Measurements from ENCODE around the gene CCDC60.

CCDC60 gene

DNA sequence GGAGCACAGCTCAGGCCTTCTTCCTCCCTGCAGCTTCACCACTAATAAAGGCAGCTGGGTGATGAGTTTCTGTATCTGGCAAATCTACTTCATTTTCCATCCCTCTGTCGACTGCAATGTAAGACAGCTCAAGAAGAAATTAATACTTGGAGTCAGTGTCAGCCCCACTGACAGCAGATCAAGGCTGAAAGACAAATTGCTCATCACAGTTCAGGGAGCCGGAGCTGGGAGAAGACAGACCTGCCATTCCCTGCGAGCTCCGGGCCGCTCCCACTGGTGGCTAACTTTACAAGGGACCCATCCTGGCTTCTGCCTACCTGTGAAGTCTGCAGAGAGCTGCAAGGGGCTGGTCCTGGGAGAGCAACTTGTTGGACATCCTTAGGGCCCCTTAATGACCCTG is 49.8 kb downstream of the CCDC60 start:
- DNase-seq (ENCODE audit: low read depth in 2 of 2): no peak

DNA sequence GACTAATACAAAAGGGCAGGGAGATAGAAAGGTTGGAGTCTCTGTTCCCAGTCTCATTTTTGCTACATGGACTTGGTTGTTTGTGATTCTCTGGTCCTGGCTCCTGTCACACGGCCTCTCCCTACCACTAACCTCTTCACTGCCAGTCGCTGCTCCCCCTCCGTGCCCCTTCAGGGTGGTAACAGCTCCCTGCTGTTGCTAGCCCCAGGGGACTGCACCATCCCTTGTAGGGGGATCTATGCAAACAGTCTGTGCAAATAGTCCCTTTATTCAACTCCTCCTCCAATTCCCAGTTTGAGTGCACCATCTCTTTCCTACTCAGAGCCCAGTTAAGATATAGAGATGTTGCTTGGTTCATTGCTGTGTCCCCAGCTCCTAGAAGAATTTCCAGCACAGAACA is 51.1 kb downstream of the CCDC60 start:
- DNase-seq (ENCODE audit: low read depth in 2 of 2): no peak

DNA sequence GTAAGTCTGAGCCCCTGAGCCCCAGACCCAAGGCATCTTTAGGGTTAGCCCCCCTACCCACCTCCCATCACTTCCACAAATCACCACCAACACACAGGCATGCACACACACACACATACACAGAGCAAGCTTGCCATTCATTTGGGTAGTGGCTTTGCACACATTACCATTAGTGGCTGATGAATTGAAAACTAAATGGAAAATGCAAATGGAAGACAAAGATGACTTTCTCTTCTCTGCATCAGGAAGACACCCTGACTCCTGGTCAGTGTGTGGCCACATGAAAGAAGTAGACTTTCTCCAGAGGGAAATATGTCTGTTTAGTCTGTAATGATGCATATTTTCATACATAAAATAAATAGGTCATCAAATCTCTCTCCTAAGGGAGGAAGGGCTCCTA is 55.2 kb downstream of the CCDC60 start:
- DNase-seq (ENCODE audit: low read depth in 2 of 2): no peak

DNA sequence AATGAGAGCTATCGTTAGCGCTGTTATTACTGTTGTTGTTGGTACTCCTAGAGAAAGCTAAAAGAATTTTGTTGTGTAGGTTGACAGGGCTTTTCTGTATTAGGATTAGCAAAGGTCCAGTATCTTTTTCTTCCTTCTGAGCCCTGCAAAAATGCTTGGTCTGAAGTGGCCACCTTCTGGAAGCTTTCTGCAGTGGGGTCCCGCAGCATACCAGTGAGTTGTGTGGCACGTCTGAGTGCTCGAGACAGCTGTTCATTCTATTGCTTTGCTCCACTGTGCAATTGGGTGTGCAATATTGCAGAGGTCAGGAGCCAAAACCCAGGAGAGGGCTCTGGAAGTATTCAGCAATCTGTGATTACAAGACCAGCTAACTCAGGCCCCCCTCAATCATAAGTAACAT is 57.1 kb downstream of the CCDC60 start:
- DNase-seq (ENCODE audit: low read depth in 2 of 2): no peak

DNA sequence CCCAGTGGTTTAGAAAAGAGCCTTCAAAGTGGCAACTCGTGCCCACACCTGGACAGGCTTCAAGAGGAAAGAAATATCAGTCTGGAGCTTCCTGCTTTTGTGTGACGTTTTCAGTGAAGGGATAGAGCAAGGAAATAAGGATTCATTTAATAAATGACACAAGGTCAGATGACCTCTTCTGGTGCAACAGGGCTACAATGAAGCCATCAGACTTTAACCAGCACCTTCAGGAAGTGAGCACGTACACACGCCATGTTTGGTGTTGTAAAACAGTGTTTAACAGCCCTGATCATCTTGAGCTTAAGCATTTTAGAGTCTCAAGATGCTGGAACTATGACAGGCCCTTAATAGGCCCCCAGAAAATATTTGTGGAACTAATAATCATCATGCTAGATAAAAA is 59.1 kb downstream of the CCDC60 start:
- DNase-seq (ENCODE audit: low read depth in 2 of 2): no peak

DNA sequence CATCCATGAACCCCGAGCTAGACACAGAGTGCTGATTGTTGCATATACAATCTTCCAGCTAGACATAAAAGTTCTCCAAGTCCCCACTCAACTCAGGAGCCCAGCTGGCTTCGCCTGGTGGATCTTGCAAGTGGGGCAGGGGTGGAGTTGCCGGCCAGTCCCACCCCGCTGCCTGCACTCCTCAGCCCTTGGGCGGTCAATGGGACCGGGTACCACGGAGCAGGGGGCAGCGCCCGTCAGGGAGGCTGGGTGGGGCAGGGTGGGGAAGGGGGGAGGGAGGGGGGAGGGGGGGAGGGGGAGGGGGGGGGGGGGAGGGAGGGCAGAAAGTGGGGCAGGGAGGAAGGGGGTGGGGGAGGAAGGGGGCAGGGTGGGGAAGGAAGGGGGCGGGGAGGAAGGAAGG is 63.0 kb downstream of the CCDC60 start:
- DNase-seq (ENCODE audit: low read depth in 2 of 2): no peak

DNA sequence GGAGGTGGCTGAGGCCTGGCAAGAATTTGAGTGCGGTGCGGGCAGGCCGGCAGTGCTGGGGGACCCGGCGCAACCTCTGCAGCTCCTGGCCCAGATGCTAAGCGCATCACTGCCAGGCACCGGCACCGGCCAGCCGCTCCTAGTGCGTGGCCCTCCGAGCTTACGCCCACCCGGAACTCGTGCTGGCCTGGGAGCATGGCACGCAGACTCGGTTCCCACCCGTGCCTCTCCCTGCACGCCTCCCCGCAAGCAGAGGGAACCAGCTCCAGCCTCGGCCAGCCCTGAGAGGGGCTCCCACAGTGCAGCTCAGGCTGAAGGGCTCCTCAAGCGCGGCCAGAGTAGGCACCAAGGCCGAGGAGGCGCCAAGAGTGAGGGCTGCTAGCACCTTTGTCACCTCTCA is 63.7 kb downstream of the CCDC60 start:
- DNase-seq (ENCODE audit: low read depth in 2 of 2): no peak

DNA sequence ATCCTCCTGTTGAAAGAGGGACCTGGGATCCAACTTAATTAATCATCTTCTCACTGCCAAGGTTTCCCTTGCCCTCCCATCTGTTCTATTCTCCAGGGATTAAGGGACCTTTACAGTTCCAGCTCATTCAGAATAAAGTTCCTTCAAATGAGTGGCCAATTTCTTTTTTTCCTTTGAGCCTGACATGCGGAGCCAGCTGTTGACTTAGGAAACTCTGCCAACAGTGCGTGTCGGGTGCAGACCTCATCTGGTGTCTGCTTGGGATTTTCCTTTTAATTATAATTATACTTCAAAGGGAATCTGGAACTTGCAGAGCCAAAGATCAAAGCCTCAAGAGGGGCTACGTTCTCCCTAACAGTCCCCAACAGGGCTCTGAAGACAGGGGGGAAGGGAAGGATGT is 64.8 kb downstream of the CCDC60 start:
- no peak for DNase-seq (ENCODE audit: low read depth in 2 of 2)

DNA sequence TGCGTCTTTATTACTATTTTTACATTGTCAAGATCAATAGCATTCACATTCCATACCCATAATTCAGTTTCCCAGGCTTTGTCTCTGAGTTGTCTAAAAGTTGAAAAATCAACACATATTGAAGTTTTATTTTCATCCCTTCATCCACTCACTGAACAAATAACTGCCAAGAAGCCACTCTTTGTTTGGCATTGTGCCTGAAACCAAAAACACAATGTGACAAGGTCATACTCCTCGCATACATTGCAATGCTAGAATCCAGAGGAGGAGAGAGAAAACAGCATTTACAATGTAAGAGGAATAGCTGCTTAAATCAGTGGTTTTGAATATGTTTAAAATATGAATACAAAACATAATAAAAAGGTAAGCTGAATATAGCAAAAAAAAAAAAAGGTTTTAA is 71.8 kb downstream of the CCDC60 start:
- DNase-seq (ENCODE audit: low read depth in 2 of 2): no peak

DNA sequence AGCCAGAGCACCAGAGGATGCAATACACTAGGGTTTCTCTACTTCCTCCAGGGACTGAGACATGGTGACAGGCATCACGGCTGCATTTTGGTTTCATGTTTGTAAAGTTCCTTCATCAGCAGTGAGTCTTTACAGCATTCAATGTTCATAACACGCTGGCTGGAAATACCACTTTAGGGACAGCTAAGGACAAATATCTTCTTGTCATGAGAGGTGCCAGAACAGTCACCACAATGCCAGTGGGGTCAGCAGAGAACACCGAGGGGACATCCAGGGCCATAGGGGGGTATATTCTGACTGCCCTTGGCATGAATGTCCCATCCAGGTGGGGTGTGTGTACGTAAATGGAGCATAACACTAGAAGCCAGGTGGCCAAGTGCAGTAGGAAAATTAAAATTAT is 72.3 kb downstream of the CCDC60 start:
- DNase-seq (ENCODE audit: low read depth in 2 of 2): no peak

DNA sequence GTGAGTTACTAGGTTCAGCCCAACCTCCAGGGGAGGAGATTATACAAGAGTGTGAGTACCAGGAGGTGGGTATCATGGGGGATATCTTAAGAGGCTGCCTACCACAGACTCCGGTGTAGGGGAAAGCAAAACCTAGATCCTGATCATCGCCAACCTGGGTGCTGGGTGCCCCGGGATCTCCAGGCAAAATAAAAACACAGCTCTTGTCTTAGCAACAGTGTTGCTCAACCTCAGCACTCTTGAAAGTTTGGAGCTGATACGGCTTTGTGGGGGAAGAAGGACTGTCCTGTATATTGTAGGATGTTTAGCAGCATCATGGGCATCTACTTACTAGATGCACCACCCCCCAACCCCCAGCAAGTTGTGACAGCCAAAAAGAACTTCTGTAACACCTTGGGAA is 74.5 kb downstream of the CCDC60 start:
- no peak for DNase-seq (ENCODE audit: low read depth in 2 of 2)

DNA sequence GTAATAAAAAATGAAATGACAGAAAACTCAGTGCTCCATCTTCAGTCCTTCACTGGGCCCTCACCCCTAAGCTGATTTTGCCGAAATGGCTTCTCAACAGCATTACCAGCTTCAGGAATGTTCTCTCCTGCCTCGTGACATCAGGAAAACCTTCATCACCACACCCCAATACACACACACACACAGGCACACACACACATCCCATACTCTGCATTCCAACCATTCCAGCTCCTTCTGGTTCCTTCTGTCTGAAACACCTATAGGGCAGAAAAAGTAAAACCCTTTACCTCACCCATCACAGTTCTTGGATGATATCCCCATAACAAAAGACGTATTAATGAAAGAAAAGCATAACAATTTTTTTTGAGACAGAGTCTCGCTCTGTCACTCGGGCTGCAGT is 75.9 kb downstream of the CCDC60 start:
- DNase-seq (ENCODE audit: low read depth in 2 of 2): no peak

DNA sequence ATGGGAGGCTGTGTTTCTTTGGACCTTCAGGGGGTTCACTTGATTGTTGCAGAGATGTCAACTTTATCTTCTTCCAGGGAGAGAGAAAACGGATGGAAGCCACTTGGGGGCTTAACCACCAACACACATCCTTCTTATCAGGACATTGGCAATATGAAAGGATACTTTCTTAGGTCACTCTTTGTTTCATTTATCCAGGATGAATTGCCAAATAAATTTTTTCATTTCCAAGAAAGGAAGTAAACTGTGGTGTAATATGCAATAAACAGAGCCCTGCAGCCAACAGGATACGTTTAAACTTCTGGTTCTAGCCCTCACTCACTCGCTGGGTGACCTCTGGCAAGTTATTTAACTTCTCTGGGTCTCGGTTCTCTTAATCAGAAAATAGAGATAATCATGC is 77.8 kb downstream of the CCDC60 start:
- DNase-seq (ENCODE audit: low read depth in 2 of 2): no peak

DNA sequence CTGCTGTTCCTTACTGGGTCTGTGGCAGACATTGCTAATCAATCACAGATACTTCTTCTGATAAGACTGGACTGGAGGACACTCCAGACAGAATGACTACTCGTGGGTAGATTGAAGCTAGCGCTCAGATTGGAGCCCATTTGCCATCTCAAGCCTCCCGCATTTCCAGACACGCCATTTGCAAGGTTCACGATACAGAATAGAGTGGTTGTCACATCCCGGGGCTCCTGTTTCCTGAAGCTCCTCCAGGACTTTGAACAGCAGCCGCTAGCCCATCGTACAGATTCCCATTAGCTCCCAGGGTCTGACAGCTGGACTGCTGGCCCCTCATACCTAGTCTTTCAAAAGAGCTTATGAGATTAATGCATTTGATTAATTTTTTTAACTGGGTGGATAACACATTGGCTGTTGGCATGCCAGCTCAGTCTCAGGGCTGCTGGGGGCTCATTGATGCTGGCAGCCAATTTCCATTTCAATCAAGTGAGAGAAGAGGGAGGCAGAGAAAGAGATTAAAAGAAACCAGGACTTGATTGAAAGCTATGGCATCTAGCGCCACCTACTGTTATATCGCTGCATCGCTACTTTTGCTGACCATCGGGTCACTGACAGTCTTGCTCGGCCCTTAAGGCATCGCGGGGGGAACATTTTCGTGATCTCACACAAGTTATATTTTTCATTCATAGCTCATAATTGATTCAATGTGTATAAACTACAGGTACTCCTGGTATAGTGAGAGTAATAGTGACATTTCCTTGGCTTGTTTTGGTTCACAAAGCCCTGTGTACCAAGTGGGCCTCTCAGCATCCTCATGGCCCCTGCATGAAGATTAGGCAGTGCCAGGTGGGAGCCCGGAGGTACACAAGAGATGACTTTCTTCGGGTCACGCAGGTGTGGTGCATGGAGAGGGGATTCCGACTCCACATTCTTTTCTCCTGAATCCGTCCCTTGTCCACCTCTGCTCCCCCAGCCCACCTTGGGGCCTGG is 78.6 kb downstream of the CCDC60 start:
- DNase-seq (ENCODE audit: low read depth in 2 of 2): peak; percentile 10 to 23

DNA sequence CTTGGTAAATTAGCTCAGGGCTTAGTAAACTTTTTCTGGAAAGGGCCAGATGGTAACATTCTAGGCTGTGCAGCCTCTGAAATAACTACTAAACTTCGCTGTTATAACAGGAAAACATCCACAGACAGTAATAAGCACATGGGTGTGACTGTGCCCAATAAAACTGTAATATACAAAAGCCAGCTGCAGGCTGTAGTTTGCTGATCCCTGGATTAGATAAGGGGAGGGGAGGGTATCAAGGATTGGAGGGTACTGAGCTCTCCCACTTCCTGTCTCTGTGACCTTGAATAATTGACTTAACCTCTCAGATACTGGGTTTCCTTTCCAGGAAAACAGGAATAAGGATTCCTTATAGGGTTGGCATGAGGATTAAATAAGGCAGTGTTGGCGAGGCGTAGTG is 81.2 kb downstream of the CCDC60 start:
- DNase-seq (ENCODE audit: low read depth in 2 of 2): no peak

DNA sequence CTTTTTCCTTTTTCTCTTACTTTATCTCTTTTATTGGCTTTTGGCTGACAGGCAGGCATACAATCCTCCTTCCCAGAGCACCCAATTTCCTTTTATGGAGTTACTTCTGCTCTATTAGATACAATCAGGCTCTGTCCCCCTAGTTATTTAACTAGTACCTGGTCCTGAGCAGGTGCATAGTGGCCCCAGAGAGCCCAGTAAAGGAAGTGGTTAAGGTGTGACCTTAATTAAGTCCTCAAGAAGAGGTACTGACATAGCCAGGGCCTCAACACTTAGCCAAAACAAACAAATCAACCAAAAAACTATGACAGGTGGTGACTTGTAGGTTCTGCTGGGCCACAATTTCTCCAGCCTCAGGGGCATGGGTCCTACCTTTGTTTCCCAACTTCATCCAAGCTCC is 82.9 kb downstream of the CCDC60 start:
- DNase-seq (ENCODE audit: low read depth in 2 of 2): no peak

DNA sequence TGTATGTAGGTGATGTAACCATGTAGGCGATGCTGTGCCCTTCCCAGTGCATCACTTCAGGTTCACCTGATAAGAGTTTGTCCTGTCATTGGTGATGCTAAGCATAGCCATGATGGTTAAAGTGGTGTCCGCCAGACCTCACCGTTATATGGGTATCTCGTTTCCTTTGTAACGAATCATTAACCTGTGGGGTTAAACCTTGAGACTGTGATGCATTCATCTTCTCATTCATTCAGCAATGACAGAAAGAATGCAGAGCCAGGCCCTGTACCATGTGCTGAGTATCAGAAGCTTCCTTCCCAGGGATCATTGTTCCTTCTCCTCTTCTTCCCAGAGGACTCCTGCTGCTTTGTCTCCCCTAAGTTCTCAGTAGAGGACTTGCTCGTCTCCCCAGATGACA is 84.9 kb downstream of the CCDC60 start:
- DNase-seq (ENCODE audit: low read depth in 2 of 2): no peak

DNA sequence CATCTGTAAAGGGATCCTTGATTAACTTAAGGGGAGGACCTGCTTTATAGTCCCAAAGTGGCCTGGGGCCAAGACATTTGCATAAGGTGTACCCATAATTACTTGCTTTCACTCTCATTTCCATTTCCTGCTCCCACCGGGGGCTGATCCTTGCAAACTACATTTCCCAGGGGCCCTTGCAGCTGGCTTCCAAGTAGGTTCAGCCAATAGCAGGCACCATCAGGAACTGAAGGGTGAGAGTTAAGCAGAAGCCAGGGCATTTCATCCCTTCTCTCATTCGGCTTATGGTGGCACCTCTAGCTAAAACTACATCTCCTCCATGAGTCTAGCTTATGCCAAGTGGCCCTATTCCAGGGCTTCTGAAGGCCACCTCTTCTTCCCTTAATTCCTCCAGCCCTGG is 88.8 kb downstream of the CCDC60 start:
- no peak for DNase-seq (ENCODE audit: low read depth in 2 of 2)

DNA sequence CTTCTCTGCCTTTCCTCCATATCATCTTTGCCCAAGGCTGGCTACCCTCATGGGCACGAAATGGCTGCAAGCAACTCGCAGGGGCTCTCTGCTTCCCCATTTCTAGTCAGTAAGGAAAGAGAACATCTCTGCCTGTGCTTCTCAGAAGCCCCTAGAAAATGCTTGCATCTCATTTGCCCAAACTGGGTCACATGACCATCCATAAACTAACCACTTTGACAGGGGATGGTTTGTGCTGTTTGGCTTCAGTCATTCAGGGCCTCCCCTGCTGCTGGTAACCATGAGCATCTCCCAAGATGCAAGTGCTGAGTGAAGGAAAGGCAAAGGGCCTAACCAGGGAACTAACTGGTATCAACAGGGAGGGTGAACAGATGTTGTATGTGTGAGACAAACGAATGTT is 91.1 kb downstream of the CCDC60 start:
- no peak for DNase-seq (ENCODE audit: low read depth in 2 of 2)

DNA sequence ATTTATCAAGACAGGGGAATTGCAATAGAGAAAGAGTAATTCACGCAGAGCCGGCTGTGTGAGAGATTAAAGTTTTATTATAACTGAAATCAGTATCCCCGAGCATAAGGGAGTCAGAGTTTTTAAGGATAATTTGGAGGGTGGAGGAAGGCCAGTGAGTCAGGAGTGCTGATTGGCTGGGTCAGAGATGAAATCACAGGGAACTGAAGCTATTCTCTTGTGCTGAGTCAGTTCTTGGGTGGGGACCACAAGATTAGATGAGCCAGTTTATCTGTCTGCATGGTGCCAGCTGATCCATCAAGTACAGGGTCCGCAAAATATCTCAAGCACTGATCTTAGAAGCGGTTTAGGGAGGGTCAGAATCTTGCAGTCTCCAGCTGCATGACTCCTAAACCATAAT is 96.6 kb downstream of the CCDC60 start:
- DNase-seq (ENCODE audit: low read depth in 2 of 2): no peak

DNA sequence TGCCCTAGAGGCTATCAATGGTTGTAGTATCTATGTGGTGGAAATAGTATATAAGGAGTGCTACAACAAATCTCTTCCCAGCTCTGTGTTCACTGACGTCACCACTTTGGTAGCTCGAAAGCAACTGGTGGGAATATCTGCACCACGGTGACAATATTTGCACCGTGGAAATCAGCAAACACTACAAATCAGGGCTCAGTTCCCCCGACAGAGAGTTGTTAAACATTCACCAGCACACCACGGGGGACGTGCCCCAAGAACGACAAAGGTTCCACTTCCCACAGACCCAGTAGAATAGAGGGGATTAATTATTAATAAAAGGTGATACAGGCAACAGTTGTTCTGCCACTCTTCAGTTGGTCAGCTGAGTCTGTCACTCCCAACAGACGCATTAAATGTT is 98.4 kb downstream of the CCDC60 start:
- DNase-seq (ENCODE audit: low read depth in 2 of 2): no peak

DNA sequence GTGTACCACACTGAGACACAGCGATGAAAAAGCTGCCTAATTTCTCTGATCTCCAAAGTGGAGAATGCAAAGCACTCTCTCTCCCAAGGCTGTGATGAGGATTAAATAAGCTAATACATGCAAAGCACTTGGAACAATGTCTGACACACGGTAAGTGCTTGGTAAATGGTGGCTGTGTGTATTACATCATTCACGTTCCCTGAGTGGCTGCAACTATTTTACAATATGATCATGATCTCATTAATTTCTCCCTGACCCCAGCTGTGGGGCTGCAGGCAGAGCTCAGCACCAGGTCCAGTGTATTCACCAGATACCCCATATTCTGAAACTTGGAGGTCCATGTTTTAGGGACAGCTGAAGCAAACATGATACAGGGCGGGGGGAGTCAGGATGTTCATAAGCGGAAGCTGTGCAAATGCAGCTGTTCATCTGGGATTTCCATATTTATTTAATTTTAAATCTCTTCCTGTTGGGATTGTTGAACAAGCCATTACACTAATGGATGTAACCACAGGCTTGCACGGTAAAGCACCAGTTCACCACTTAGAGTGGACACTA is 106.4 kb downstream of the CCDC60 start:
- no peak for DNase-seq (ENCODE audit: low read depth in 2 of 2)

DNA sequence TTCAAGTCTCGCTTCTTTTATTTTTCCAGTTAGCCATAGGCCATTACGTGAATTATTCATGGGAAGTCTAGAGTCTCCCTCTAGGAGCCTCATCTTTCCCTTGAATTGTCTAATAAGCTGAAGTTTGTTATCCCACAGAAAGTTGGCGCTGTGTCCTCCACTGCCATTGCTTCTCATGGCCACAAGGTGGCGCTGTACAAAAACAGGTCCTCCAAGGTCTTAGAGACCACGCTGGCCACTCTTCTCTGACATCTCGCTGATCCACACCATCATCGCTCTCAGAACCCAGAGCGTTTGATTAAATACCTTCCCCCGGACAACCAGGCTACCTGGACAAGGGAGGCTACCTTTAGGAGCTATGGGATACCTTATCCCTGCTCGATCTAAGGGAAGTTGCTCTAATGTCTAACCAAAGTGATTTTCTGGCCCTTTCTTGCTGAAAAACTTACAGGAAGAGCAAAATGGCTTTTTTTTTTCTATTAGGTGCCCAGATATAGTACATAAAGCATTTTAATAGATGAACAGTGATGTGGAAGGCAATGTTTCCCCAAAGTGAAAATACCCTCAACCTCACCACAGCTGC is 110.0 kb downstream of the CCDC60 start:
- peak; percentile 11 to 22 for DNase-seq (ENCODE audit: low read depth in 2 of 2)

Data from stimulated activated CD4-positive, alpha-beta T cell treated with anti-CD3 and anti-CD28 coated beads, Interleukin-15, amount 100 ng/mL, for 48 hours (primary cell).